Loucy (cell line): ENCODE results near the gene FANCE.

Experiments used
- EZH2phosphoT487 ChIP-seq: fragments of 200-600 bp; IDR thresholded peaks from 2 replicates; pipeline ENCODE4 v1.6.1; 2018; ENCODE audit warnings: antibody characterized with exemption, mild to moderate bottlenecking, moderate library complexity, borderline replicate concordance
- TF ChIP-seq, protein P1 (sequence below): fragments of 200-600 bp; sonication (generic); conservative IDR thresholded peaks from 2 replicates; pipeline ENCODE4 v1.5.1; 2014; ENCODE audit warnings: mild to moderate bottlenecking, antibody characterized with exemption, low read length

DNA sequence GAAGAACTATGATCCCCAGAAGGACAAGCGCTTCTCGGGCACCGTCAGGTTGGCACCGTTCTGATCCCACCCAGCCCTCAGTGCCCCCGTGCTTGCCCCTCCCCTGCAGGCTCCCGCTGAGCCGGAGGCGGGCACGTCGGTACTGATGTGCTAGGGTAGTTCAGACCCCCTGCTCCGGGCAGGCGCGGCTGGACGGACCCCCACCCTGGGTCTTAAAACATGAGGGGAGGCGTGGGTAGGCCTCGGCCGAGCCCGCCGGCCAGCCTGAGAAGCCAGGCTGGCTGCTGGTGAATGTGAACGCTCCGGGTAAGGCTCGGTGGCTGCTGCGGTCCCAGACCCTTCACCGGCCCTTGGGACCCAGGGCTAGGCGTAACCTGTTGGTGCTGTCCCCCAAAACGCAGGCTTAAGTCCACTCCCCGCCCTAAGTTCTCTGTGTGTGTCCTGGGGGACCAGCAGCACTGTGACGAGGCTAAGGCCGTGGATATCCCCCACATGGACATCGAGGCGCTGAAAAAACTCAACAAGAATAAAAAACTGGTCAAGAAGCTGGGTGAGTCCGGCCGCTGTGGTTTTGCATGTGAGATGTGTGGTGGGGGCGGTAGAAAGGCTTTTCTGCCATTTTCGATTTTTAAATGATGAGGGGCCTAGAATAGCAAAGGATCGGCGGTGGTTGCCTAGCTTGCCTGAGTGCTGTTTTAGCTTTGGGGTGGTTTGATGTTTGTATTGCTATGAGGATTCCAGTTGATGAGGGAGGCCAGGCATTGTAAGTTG, 17.0 kb downstream of the FANCE start:
- TF ChIP-seq, protein P1, sequence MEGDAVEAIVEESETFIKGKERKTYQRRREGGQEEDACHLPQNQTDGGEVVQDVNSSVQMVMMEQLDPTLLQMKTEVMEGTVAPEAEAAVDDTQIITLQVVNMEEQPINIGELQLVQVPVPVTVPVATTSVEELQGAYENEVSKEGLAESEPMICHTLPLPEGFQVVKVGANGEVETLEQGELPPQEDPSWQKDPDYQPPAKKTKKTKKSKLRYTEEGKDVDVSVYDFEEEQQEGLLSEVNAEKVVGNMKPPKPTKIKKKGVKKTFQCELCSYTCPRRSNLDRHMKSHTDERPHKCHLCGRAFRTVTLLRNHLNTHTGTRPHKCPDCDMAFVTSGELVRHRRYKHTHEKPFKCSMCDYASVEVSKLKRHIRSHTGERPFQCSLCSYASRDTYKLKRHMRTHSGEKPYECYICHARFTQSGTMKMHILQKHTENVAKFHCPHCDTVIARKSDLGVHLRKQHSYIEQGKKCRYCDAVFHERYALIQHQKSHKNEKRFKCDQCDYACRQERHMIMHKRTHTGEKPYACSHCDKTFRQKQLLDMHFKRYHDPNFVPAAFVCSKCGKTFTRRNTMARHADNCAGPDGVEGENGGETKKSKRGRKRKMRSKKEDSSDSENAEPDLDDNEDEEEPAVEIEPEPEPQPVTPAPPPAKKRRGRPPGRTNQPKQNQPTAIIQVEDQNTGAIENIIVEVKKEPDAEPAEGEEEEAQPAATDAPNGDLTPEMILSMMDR, result no peak
- no peak for TF ChIP-seq EZH2phosphoT487
